Trophoblast cell (in vitro differentiated cells and primary cell): ENCODE results near the gene TRAPPC2B.

Experiments
- DNase-seq, 2 donors: peaks; one replicate each; pipeline ENCODE4 v3.0.0-alpha.2; 2016
- H2AFZ ChIP-seq: 2 replicates; pipeline ENCODE4 v1.6.1; 2013; ENCODE audit warnings: low read length, moderate library complexity, mild to moderate bottlenecking; ENCODE audit not compliant: insufficient read depth, poor library complexity
- H2AK5ac ChIP-seq: 2 replicates; pipeline ENCODE4 v1.6.1; 2013; ENCODE audit warnings: mild to moderate bottlenecking, low read length
- H2BK120ac ChIP-seq: 2 replicates; pipeline ENCODE4 v1.6.1; 2013; ENCODE audit warnings: low read length, mild to moderate bottlenecking, moderate library complexity; ENCODE audit not compliant: insufficient read depth, poor library complexity
- H2BK12ac ChIP-seq: 2 replicates; pipeline ENCODE4 v1.6.1; 2013; ENCODE audit warnings: mild to moderate bottlenecking, low read length, moderate library complexity
- H2BK5ac ChIP-seq: 2 replicates; pipeline ENCODE4 v1.6.1; 2013; ENCODE audit warnings: low read length, low read depth, moderate library complexity, mild to moderate bottlenecking; ENCODE audit not compliant: poor library complexity
- H3K14ac ChIP-seq: 2 replicates; pipeline ENCODE4 v1.6.1; 2013; ENCODE audit warnings: mild to moderate bottlenecking, low read length
- H3K18ac ChIP-seq: 2 replicates; pipeline ENCODE4 v1.6.1; 2013; ENCODE audit warnings: mild to moderate bottlenecking, low read length
- H3K23ac ChIP-seq: 2 replicates; pipeline ENCODE4 v1.6.1; 2013; ENCODE audit warnings: low read length
- H3K27ac ChIP-seq: 2 replicates; pipeline ENCODE4 v1.5.1; 2013; ENCODE audit warnings: low read depth, mild to moderate bottlenecking, inconsistent platforms, low read length, moderate library complexity
- H3K27me3 ChIP-seq: 2 replicates; pipeline ENCODE4 v1.6.1; 2013; ENCODE audit warnings: inconsistent platforms, mild to moderate bottlenecking, low read length, moderate library complexity; ENCODE audit not compliant: insufficient read depth
- H3K36me3 ChIP-seq, 2 experiments: 1 replicate in 1 of 2; 2 replicates in 1 of 2; pipeline ENCODE4 v1.6.1; 2013; ENCODE audit warnings: low read length in 2 of 2, mild to moderate bottlenecking in 2 of 2, moderate library complexity in 1 of 2; ENCODE audit not compliant: insufficient read depth in 2 of 2, control insufficient read depth in 1 of 2
- H3K4ac ChIP-seq: 2 replicates; pipeline ENCODE4 v1.6.1; 2013; ENCODE audit warnings: low read depth, mild to moderate bottlenecking, low read length, moderate library complexity
- H3K4me1 ChIP-seq, 2 experiments: 1 replicate in 1 of 2; 2 replicates in 1 of 2; pipeline ENCODE4 v1.6.1; 2013; ENCODE audit warnings: low read length in 2 of 2, mild to moderate bottlenecking in 2 of 2, moderate library complexity in 1 of 2; ENCODE audit not compliant: insufficient read depth in 2 of 2, control insufficient read depth in 1 of 2
- H3K4me2 ChIP-seq: 2 replicates; pipeline ENCODE4 v1.6.1; 2013; ENCODE audit warnings: inconsistent platforms, mild to moderate bottlenecking, low read length, moderate library complexity
- H3K4me3 ChIP-seq: 2 replicates; pipeline ENCODE4 v1.5.1; 2013; ENCODE audit warnings: mild to moderate bottlenecking, low read depth, low read length, inconsistent platforms
- H3K79me1 ChIP-seq: one replicate; pipeline ENCODE4 v1.6.1; 2013; ENCODE audit warnings: low read length
- H3K79me2 ChIP-seq: 2 replicates; pipeline ENCODE4 v1.6.1; 2013; ENCODE audit warnings: low read length, mild to moderate bottlenecking; ENCODE audit not compliant: control insufficient read depth, insufficient read depth, poor library complexity
- H3K9ac ChIP-seq: 2 replicates; pipeline ENCODE4 v1.6.1; 2013; ENCODE audit warnings: mild to moderate bottlenecking, low read length
- H3K9me3 ChIP-seq: 2 replicates; pipeline ENCODE4 v1.6.1; 2013; ENCODE audit warnings: low read depth, mild to moderate bottlenecking, control low read depth, inconsistent platforms, low read length; ENCODE audit not compliant: insufficient read depth
- H4K12ac ChIP-seq: 2 replicates; pipeline ENCODE4 v1.6.1; 2013; ENCODE audit warnings: low read depth, mild to moderate bottlenecking, low read length, moderate library complexity
- H4K8ac ChIP-seq: 2 replicates; pipeline ENCODE4 v1.6.1; 2013; ENCODE audit warnings: low read depth, mild to moderate bottlenecking, low read length, moderate library complexity
- H4K91ac ChIP-seq: one replicate; pipeline ENCODE4 v1.6.1; 2013; ENCODE audit warnings: low read depth, mild to moderate bottlenecking, low read length, moderate library complexity
- WGBS: extraction: QIAGEN DNeasy Blood & Tissue Kit; methylation state at CpG from one replicate; pipeline ENCODE4 v1.1.7; 2013; ENCODE audit warnings: missing lambda C conversion rate; ENCODE audit not compliant: insufficient read length, insufficient coverage; ENCODE audit errors: extremely low coverage; 5-methylcytosine and 5-hydroxymethylcytosine counted together

The TRAPPC2B gene

GRCh38 chr19:57348136-57348535, 15.2 kb upstream of the TRAPPC2B start:
- Histone ChIP-seq H2BK5ac (no peak overlapping the region), H3K27me3 (no peaks in the 10 kb centered on the region), H3K4me2 (no peak overlapping the region), H3K27ac (no peak overlapping the region), H2AK5ac (no peak overlapping the region), H3K4me3 (no peak overlapping the region), H2BK12ac (no peak overlapping the region), H3K36me3 (peaks cover 0 to 3% of the 10 kb centered on the region in 2 experiments), H4K8ac (no peak overlapping the region), H2BK120ac (no peak overlapping the region), H3K18ac (no peak overlapping the region), H3K4ac (no peak overlapping the region), H3K79me1 (peaks cover 6% of the 10 kb centered on the region), H3K4me1 (peaks cover 4 to 9% of the 10 kb centered on the region in 2 experiments), H3K14ac (no peak overlapping the region), H3K79me2 (peaks cover 8% of the 10 kb centered on the region), H3K9ac (no peak overlapping the region), H3K9me3 (no peaks in the 10 kb centered on the region), H3K23ac (no peak overlapping the region), H2AFZ (no peak overlapping the region), H4K91ac (no peak overlapping the region), H4K12ac (no peak overlapping the region)
- no peak for DNase-seq
- no CpG with 5 or more reads among the region's 3 CpGs for WGBS

DNA sequence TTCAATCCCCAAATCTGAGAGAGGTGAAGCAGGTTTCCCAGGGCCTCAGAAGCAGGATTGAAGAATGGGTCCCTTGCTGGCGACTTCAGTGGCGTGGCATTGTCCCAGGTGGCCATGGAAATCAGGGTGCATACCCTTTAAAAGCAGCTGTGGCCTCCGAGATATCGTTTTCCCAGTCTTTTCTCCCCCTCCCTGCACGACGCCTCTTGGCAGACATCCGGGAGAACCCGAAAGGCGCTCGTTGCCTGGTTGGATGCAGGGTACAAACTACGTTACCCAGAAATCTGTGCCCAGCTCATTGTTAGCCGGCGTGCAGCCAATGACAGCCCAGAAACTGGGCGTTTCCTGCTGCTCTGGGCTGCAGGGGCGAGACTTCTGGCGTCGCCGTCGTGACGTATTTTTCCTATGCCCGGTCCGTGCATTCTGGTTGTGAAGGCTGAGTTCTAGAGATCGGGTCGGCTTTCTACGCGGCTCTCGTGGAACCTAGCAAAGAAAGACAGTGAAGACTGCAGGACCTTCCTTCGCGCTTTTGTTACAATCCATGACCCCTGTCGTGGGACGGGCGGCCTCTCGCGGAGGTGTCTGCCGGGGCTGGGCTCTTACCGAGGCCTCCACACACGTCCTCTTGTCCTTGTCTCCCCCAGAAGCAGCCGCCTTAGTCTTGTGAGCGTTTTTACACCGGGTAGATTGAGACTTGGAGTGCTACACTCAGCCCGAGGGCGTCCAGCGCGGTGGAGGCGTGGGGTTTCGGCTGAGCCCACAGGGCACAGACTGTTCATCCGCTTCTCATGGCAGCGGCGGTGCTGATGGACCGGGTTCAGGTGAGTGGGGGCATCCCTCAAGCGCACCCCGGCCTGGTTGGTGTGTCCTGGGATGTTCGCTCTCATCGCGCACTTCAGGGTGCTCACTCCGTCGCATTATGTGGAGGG, 12.2 kb upstream of the TRAPPC2B start, which contains the start of gene ZNF304:
ZNF304 (plus strand) TSS at position 395 of the 929 bp plus-strand sequence; CDS start at position 789, 394 bp downstream.
- H3K4me2 ChIP-seq, result peak within 1 kb of the TSS; percentile 85
- H3K79me2 ChIP-seq, result peaks cover 8% of the 10 kb centered on the region
- H4K12ac ChIP-seq, result peak within 1 kb of the TSS; percentile 95
- H3K4ac ChIP-seq, result peak within 1 kb of the TSS; percentile 17
- peak within 1 kb of the TSS; percentile 97 for H4K8ac ChIP-seq
- H2AFZ ChIP-seq, result peak within 1 kb of the TSS; percentile 99
- peak within 1 kb of the TSS; percentile 96 for H3K9ac ChIP-seq
- H3K23ac ChIP-seq, result peak within 1 kb of the TSS; percentile 23
- H3K27ac ChIP-seq, result no peak within 1 kb of the TSS
- peak within 1 kb of the TSS; percentile 28 for H2AK5ac ChIP-seq
- no peak within 1 kb of the TSS for H2BK120ac ChIP-seq
- no peak within 1 kb of the TSS for H2BK5ac ChIP-seq
- peak; percentile 86 to 87 for DNase-seq
- H3K4me1 ChIP-seq, result peaks cover 4 to 9% of the 10 kb centered on the region in 2 experiments
- H3K18ac ChIP-seq, result peak within 1 kb of the TSS; percentile 76
- peaks cover 6% of the 10 kb centered on the region for H3K79me1 ChIP-seq
- no peaks in the 10 kb centered on the region for H3K27me3 ChIP-seq
- H2BK12ac ChIP-seq, result no peak within 1 kb of the TSS
- peak within 1 kb of the TSS; percentile 93 for H3K4me3 ChIP-seq
- no peaks in the 10 kb centered on the region for H3K9me3 ChIP-seq
- H3K36me3 ChIP-seq, result peaks cover 16 to 29% of the 10 kb centered on the region in 2 experiments
- WGBS, result no CpG with 5 or more reads among the region's 57 CpGs
- peak within 1 kb of the TSS; percentile 80 for H3K14ac ChIP-seq
- H4K91ac ChIP-seq, result peak within 1 kb of the TSS; percentile 82

GRCh38 chr19:57351867-57352266, 11.5 kb upstream of the TRAPPC2B start:
- Histone ChIP-seq H2AK5ac (no peak overlapping the region), H2BK5ac (no peak overlapping the region), H3K79me2 (peaks cover 8% of the 10 kb centered on the region), H3K4me1 (peaks cover 4 to 9% of the 10 kb centered on the region in 2 experiments), H3K14ac (peak overlapping the region; percentile 70), H3K4me2 (peak overlapping the region; percentile 85), H3K18ac (no peak overlapping the region), H2BK120ac (no peak overlapping the region), H3K9ac (peak overlapping the region; percentile 96), H3K23ac (peak overlapping the region; percentile 23), H3K79me1 (peaks cover 6% of the 10 kb centered on the region), H4K8ac (peak overlapping the region; percentile 77), H3K27ac (no peak overlapping the region), H4K12ac (peak overlapping the region; percentile 6), H4K91ac (no peak overlapping the region), H3K4me3 (peak overlapping the region; percentile 93), H3K27me3 (no peaks in the 10 kb centered on the region), H3K36me3 (peaks cover 18 to 36% of the 10 kb centered on the region in 2 experiments), H2BK12ac (no peak overlapping the region), H3K9me3 (no peaks in the 10 kb centered on the region), H3K4ac (peak overlapping the region; percentile 17), H2AFZ (peak overlapping the region; percentile 61)
- no peak for DNase-seq
- no CpG with 5 or more reads among the region's 7 CpGs for WGBS

DNA sequence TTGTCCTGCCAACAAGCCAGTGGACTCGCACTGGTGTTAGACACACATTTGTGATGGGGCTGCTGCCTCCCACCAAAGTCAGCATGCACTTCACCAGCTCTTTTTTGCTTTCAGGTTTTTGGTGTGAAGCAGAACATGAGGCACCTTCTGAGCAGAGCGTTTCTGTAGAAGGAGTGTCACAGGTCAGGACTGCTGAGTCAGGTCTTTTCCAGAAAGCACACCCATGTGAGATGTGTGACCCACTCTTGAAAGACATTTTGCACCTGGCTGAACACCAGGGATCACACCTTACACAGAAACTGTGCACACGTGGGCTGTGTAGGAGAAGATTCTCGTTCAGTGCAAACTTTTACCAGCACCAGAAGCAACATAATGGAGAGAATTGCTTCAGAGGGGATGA, 7.4 kb upstream of the TRAPPC2B start:
- no peak overlapping the region for H2BK120ac ChIP-seq
- H3K9ac ChIP-seq, result no peak overlapping the region
- peaks cover 7% of the 10 kb centered on the region for H3K79me2 ChIP-seq
- H3K9me3 ChIP-seq, result no peaks in the 10 kb centered on the region
- peaks cover 3% of the 10 kb centered on the region for H3K79me1 ChIP-seq
- no peak overlapping the region for H2AFZ ChIP-seq
- H2BK5ac ChIP-seq, result no peak overlapping the region
- H3K27me3 ChIP-seq, result no peaks in the 10 kb centered on the region
- no peak overlapping the region for H3K18ac ChIP-seq
- no peak overlapping the region for H4K12ac ChIP-seq
- H3K4ac ChIP-seq, result no peak overlapping the region
- no peak overlapping the region for H3K23ac ChIP-seq
- no peak overlapping the region for H3K4me2 ChIP-seq
- H3K27ac ChIP-seq, result no peak overlapping the region
- no CpG with 5 or more reads among the region's 4 CpGs for WGBS
- no peak overlapping the region for H3K14ac ChIP-seq
- no peak overlapping the region for H2AK5ac ChIP-seq
- H3K4me3 ChIP-seq, result no peak overlapping the region
- no peak for DNase-seq
- no peak overlapping the region for H4K8ac ChIP-seq
- H3K36me3 ChIP-seq, result peaks cover 26 to 55% of the 10 kb centered on the region in 2 experiments
- no peak overlapping the region for H2BK12ac ChIP-seq
- H3K4me1 ChIP-seq, result peaks cover 4 to 9% of the 10 kb centered on the region in 2 experiments
- no peak overlapping the region for H4K91ac ChIP-seq
